ENCODE results near the gene IRX4.

IRX4 gene

DNA sequence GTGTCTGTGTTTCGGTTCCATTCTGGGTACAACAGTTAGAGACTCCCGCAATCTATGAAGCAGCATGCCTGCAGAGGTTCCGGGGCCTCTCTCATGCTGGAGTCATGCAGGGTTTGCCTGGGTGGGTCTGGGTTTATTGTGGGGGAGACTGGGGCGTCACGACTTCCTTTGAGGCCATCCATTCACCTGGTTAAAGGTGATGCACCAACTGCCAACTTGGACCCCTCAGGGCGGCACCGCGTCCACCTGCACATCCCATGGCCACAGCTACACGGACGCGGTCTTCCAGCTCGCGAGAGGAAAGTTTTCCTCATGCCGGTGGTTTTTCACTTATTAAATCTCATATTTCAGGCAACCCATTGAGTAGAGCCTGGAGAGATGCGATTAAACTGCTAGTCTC lies 30.9 kb upstream of the IRX4 start:
- DNase-seq = no peak

DNA sequence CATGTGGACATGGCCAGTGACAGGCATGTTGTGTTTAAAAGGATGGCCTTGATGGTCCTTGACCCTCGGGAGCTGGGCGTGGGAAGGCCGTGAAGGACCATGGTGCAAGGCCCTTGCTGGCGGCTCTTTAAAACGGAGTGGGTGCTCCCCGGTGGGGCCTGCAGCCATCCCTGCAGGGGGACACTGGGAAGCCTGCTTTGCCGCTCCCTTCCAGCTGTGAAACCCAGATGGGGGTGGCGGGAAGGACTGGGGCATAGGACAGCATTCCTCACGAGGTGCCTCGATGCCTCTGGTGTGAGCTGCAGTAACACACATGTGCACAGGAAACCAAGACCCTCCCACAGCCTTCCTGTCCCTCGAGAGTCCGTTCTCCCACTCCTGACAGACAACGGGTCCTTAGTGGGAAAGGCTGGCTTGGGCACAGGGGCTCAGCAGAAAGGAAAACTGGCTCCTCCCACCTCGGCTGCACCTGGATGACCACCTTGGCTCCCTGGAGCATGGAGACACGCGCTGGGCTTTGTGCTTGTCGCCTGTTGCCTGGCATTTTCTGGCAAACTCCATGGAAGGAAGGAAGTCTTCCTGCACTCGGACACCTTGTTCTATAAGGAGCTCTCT lies 30.3 kb upstream of the IRX4 start:
- DNase-seq = no peak

- no peak for DNase-seq
These were observed 29.1 kb upstream of the IRX4 start for GRCh38 chr5:1911773-1912235.

- DNase-seq = no peak
These were observed 28.4 kb upstream of the IRX4 start for GRCh38 chr5:1910861-1911772.

- DNase-seq = no peak
These were observed 27.5 kb upstream of the IRX4 start for GRCh38 chr5:1910081-1910760.

DNA sequence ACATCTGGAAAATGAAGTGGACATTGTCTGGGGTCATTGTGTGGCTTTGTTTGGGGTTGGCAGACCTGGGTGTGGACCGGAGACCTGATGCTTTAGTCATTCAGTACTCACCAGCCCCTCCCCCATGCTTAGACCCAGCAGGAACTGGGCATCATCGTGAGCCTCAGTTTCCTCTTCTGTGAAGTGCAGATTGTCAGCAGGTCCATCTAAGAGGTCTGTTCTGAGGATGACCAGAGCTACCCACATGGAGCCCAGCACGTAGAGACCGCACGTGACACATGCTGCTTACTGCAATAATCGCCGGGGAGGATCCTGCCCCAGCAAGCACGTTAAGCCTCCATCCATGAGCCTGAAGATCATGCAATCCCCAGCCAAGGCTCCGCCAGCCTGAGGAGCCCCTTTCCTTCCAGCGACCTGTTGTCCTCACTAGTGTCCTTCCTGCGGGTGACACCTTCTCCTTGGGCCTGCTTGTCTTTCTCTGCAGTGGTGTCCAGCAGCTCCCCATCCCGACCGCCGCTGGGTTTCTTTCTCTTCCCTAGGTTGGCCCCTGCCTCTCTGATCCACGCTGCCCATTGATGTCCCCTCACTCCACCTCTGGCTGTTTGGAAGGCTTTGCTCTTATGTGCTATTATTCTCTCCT lies 26.7 kb upstream of the IRX4 start:
- no peak for DNase-seq

DNA sequence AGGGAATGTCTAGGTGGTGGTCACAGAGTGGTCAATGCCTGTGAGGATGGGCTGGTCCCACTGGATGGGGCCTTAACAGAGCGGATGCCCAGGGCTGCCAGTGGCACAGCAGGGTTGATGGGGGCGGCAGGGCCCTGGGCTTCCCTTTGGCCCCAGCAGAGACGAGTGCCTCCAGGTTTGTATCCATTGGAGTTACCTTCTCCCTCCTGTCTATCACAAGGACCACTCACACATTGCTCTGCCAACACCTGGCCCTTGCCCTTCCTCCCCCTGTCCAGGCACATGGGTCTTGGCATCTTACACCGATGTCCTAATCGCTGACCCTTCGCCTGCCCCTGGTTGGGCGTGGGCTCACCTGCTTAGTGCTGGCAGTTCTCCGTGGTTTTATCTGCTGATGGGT lies 26.2 kb upstream of the IRX4 start:
- no peak for DNase-seq

DNA sequence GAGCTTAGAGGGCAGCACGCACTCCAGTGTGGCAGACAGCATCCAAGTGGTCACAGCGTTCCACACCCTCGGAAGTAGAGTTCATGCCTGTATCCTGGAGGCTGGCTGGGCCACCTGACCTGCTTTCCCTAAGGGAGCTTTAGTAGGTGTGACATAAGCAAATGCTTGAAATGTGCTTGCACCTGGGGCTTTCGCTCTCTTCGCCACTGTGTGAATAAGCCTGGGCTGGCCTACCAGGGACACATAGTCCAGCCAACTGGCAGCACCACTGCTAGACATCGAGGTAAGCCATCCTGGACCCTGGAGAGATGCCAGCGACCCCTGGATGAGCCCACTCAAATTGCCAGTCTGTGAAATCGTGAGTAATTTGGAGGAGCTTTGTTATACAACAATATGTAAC lies 24.9 kb upstream of the IRX4 start:
- DNase-seq = no peak

- no peak for DNase-seq
These were observed 22.4 kb upstream of the IRX4 start for GRCh38 chr5:1905108-1905507.

GRCh38 chr5:1901983-1902382 lies 19.3 kb upstream of the IRX4 start:
- DNase-seq = no peak

GRCh38 chr5:1901061-1901460 lies 18.3 kb upstream of the IRX4 start:
- DNase-seq = no peak

DNA sequence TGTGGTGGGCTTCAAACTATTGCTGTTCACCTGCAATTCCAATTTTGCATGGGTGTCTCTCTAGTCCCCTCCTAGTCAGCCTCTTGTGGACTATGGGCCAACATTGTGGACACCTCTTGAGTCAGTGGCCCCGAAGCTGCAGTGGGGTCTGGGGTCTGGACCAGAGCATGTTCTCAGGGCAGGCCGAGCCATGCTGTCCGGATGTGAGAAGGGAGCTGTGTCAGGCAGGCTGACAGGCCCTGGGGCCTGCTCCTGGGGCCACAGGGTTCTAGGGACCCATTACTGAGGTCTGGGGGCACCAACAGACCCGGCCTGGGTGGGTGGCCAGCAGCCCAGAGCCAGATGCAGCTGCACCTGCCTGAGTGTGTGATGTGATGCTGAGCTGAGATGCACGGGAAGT lies 16.5 kb upstream of the IRX4 start:
- DNase-seq = no peak

DNA sequence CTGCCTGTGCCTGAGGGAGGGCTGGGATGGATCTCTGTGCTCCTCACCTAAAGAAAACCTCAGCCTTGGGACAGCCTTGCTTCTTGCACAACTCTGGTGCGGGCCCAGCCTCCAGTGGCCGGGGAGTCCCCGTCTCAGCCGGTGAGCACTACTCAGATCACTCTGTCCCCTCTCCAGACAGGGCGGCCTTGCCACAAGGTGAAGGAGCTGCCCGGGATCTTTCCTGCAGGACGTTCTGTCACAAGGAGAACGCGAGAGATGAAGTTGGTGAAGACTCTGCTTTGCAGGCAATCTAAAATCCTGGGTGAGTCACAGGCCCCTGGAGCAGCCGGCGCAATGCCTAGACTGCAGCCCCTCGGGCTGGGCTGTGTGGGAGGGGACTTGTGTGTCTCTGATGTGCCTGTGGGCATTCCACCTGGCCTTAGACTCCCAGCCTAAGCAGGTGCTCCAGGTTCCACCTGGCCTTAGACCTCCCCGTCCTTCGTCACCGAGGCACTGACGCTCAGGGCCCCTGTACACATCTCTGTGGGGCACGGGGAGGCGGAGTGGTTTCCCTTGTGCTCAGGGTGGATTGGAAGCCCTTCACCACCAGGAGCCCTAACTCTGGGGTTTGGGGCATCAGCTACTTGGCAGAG lies 15.2 kb upstream of the IRX4 start:
- no peak for DNase-seq

DNA sequence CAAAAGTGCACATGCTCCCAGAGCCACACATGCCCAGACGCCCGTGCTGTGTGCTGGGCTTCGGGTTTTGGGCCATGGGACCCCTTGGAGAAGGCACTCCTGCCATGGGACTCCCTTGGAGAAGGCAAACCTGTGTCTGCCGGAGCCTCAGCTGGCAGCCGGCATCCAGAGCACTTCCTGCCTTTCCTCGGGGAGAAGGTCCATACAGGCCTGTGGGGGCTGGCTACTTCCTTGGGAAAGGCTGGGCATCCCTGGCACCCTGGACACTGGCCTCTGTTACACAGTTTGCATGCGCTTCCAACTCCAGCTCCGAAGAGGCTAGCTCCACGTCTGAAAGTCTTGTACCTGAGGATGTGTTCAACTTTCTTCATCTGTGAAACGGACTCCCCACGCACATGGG lies 14.7 kb upstream of the IRX4 start:
- no peak for DNase-seq

DNA sequence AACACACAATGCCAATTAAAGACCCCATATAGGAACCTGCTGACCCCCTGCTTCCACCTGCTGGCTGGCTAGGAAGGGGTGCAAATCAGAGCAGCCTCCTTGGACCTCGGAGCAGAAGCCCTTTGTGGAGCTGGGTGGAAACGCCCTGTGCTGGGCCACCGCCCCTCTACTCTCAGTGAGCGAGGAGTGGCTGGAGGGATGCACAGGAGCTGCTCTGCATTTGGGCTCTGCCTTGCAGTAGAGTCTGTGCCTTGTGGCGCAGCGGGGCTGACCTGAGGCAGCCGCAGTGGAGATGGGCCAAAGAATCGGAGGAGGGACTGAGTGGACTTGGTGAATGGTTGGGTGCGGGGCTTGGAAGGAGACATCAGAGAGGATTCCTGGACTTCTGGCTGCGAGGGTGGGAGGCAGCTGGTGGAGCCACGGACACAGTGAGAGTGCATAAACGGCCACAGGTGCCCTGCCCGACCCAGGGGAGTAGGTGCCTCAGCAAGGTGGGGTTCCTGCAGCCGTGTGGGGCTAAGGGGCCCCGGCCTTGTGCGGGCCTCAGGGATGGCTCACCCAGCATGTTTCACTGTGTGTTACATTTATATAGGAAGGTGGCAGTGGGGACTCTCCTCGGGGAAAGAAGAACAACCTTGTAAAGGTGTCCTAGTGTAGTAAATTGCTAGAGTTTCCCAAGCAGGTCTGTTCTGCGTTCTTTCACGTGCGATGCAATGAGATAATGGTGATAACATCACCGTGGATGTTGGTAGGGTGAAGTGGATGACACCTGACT lies 14.1 kb upstream of the IRX4 start:
- no peak for DNase-seq

GRCh38 chr5:1895739-1896420 lies 13.2 kb upstream of the IRX4 start:
- DNase-seq = no peak

- no peak for DNase-seq
These were observed 11.5 kb upstream of the IRX4 start for GRCh38 chr5:1894243-1894642.

DNA sequence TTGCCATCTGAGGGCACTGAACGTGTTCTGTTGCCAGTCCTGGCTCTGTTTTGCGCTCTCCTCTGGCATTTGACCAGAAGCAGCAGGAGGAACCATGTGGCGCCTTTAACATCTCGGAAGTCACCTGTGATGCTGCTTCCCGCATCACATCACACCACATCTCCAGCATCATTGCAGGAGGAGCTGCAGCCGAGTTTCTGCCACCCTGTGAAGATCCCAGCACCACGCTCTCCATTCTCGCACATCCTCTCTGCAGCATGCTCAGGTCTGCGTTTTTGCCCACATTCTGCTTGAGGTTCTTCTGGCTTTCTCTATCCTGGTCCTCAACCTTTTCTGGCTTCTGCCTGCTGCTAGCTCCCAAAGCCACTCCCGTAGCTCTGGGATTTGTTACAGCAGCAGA lies 11.0 kb upstream of the IRX4 start:
- DNase-seq = no peak

DNA sequence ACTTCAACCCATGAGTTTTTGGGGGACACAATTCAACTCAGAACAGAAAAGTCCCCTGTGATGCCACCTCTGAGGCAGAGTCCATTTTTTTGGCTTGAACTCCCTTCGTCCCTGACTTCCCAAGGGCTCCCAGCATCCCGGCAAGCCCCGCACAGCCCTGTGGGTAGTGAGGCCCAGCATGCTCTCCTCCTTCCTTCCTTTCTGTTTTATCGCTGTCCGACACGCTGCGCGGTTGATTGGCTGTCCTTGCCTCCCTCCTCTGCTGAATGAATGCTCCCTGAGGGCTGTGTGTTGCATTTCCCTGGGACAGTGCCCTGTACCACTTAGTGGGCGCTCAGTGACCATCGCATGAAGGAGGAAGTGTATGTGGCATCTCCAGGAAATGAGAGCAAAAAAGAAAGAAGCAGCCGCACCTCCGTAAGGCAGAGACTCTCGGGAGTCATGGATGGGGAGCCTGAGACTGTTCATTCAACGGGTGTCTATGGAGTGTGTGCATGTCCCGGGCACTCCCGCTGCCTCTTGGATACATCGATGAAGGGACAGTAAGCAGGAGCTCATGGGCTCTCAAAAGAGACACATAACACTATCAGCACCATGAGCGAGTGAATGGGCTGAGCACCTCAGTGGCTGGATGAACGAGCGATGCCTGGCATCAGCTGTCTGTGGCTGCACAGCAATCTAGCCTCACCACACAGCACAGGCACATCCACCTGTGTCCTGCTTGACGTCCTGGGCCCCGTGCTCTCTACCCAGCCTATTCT lies 10.1 kb upstream of the IRX4 start:
- DNase-seq = no peak

- DNase-seq = no peak
These were observed 9.5 kb upstream of the IRX4 start for GRCh38 chr5:1892211-1892610.

DNA sequence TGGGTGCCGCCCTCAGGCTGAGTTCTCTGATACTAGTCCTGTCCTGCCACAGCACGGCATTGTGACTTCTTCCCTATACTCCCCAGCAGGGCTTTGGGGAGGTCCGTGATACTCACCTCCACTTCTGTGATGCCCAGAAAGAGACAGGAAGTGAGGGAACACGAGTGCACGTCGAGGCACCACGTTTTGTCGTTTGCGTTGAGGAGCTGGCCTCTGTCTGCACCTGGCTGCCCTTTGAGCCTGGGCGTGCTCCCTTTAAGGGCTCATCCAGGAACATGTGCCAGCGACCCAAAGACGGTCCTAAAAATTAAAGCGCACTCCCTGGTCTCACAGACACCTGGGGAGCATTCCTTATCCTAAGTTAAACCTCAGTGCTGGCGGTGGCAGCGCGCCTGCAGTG lies 8.7 kb upstream of the IRX4 start:
- DNase-seq = no peak

Measured in NCI-H510A (cell line).